ENCODE measurements around the gene XPO5.

XPO5 gene

GRCh38 chr6:43494766-43495165, 81.1 kb downstream of the XPO5 start:
- no peak for DNase-seq

- DNase-seq: no peak
Measured at GRCh38 chr6:43494321-43494720, 81.5 kb downstream of the XPO5 start.

DNA sequence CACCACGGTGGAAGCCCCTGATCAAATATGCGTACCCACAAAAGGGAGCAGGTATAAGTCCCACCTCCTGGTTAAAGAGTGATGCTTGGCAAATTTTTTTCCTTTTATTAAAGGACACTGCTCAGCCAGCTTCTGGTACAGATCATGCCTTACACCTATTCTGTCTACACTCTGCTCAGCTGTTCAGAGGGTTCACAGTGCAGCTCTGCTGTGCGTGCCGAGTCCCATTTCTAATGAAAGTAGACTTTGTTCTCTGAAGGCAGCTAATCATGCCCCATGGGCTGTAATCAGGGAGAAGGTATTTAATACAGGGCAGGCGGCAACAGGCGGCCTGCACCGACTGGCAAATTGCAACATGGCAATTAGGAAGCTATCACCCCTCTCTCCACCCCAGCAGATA, 82.0 kb downstream of the XPO5 start:
- no peak for DNase-seq

DNA sequence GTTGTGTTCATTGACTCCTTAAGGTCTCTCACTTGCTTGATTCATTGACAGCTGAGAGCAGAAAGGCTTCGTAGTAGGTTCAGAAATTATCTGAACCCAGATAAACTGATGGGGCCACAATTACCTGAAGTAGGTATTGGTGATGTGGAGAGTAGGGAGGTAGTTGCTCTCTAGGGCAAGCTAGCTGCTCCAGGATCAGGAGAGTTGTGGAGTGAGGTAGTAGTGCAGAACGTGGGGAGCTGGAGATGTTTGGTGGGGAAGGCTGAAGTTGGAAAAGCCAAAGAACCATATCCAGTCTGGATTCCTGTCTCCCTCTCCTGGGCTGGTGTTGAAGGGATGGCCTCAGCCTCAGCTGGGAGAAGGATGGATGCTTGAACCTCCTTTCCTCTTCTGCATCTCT, 82.6 kb downstream of the XPO5 start:
- no peak for DNase-seq

GRCh38 chr6:43492673-43493072, 83.2 kb downstream of the XPO5 start:
- no peak for DNase-seq

DNA sequence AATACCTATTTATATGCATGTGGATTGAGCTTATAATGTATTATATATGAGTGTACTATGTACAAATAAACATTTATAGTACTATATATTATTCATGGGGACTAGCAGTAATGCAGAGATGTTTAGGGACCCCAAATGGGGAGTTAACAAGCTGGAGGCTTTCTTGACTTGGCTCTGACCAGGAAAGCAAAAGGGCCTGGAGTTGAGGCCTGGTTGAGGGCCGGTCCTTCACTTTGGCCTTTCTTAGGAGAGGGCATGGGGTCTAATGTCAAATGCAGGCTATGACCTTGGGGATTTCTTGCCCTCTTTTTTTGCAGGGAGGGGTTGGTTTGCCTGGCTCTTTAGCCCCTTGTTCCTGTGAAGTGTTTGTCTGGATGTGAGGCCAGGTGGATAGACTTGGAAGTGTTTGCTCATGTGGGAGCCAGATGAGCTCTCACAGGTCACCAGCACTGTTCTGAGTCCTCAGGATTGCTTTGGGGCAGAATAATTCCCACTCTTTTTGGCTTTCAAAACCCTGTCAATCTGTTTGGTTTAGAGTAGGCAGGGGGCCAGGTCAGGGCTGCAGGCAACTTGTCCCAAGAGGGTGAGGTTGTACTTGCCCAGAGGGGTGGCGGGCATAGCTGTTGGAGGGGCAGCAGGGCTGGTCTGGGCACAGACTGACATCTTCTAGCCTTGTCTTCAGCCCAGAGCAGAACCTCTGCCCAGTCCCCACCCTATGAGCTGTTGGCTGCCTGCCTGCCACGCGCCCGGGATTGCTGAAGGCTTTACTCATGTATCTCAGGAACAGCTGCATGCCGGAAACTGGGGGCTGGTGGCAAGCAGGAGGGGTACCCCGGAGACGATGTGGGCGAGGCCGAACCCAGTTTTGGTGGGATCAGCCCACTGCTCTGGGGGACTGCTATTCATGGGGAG, 83.8 kb downstream of the XPO5 start:
- no peak for DNase-seq

- DNase-seq: no peak
Measured at GRCh38 chr6:43490523-43490939, 85.3 kb downstream of the XPO5 start.

- no peak for DNase-seq
Measured at GRCh38 chr6:43489277-43490072, 86.4 kb downstream of the XPO5 start.

DNA sequence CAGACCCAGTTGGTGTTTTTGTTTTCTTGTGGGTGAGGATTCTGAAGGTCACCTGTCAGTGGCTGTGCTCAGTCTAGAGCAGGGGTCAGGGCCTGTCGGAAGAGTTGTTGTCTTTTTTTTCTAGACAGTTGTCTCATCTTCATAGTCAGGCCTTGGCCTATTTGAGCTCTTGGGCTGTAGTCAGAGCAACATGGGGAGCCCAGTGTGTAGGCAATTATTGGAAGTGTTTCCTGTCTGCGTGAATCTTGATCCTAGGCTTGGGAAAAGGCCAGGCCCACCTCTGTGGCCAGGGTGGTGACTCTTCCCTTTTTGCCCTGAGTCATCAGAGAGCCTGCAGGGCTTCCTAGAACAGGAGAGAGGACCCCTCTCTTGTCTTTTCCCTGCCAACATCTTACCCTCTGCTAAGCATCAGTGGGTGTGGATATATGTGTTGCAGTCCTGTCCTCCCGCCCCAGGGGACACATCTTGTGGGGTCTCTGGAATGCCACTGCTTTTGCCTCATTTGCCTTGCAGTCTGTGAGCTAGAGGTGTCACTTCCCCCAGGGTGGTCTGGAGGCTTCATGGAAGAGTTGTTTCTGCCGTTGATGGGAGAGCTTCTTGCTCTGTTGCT, 87.1 kb downstream of the XPO5 start:
- DNase-seq: no peak

DNA sequence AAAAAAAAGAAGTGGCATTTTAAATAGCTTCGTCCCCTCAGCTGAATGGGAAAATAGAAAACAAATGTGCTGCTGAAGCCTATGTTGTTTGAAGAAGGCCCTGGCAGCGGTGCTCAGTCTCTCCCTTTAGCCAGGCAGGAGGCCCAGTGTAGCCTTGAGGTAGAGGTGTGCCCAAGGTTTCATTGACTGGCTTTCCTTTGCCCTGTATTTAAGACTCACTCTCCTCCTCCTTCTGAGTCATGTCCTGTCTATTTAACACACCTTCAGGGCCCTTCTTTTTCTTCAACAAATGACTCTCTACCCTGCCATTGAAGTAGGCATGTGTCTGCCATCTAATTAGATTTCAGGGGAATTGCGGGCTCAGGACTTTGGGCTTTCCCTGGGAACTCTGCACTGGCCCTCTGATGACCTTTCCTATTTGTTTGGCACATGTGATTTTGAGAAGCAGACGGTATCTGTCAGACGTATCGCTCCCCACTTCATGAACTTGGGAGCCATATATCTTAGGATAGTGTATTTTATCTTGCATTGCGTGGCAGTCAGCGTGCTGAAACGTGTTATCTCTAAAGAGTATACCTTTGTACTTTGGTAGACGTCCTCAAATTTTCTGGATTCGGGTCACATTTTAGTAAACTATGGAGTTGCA, 94.1 kb downstream of the XPO5 start:
- DNase-seq: no peak

- DNase-seq: no peak
Measured at GRCh38 chr6:43481075-43481474, 94.8 kb downstream of the XPO5 start.

- peak in 1 of 2 experiments; percentile 22 for DNase-seq
Measured at GRCh38 chr6:43478008-43478372, 97.8 kb downstream of the XPO5 start.

- DNase-seq: peak; percentile 99
Measured at GRCh38 chr6:43477235-43478007, 98.4 kb downstream of the XPO5 start, which contains the start of gene TJAP1. TSS of gene TJAP1 (plus strand) at chr6:43477570. CDS start at chr6:43499002, 21,432 bp downstream.

- no peak for DNase-seq
Measured at GRCh38 chr6:43476746-43477145, 99.1 kb downstream of the XPO5 start.

- DNase-seq: no peak
Measured at GRCh38 chr6:43475516-43475915, 100.3 kb downstream of the XPO5 start.

DNA sequence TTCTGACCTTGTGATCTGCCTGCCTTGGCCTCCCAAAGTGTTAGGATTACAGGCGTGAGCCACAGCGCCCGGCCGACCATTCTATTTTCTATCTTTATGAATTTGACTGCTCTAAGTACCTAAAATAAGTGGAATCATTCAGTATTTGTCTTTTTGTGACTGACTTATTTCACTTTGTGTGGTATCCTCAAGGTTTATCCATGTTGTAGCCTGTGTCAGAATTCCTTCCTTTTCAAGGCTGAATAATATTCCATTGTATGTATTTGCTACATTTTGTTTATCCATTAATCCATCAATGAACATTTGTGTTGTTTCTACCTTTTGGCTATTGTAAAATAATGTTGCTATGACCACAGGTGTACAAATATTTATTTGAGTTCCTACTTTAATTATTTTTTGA, 103.3 kb downstream of the XPO5 start:
- no peak for DNase-seq

All from activated T-cell treated with anti-CD3 and anti-CD28 coated beads, Interleukin-2, amount 50 U/mL, for 48 hours (primary cell).